ENCODE measurements around the gene CDH26. TPM values are rescaled to one million over a fixed set of nuclear protein-coding genes. Genes with fewer than 3 reads are reported as not detected.

Gene CDH26
- total RNA-seq, 4 donors from 2014 or later: 0.27 to 0.41 (median 0.29) TPM; not detected in 1

GRCh38 chr20:60020251-60020650, 62.0 kb downstream of the CDH26 start:
- Histone ChIP-seq H3K9me3 (peaks cover 0 to 3% (median 0%) of the 10 kb centered on the region in 3 donors), H3K4me3 (no peak overlapping the region), H3K27ac (no peak overlapping the region), H3K36me3 (no peaks in the 10 kb centered on the region), H3K4me1 (no peaks in the 10 kb centered on the region), H3K27me3 (no peaks in the 10 kb centered on the region)
- ATAC-seq (no peak), DNase-seq (no peak)
- intact Hi-C loops (cut with DNase I; ENCODE audit: low total_unique reads) (no loop called here), in situ Hi-C loops (cut with MboI; ENCODE audit: low sequenced_read_pairs in 4 of 4) (no loop called here)
- no peak for TF ChIP-seq CTCF (IDR thresholded peaks at IDR 0.05 in 4 of 5, conservative IDR thresholded peaks at IDR 0.05 in 1 of 5)
- no peak for TF ChIP-seq POLR2A (IDR thresholded peaks at IDR 0.05)

- intact Hi-C loops (cut with DNase I; ENCODE audit: low total_unique reads): no loop called here
- Histone ChIP-seq H3K27ac (no peak overlapping the region), H3K36me3 (no peaks in the 10 kb centered on the region), H3K27me3 (no peaks in the 10 kb centered on the region), H3K4me3 (no peak overlapping the region), H3K4me1 (no peaks in the 10 kb centered on the region), H3K9me3 (peaks cover 0 to 3% (median 0%) of the 10 kb centered on the region in 3 donors)
- in situ Hi-C loops (cut with MboI; ENCODE audit: low sequenced_read_pairs in 4 of 4): no loop called here
- TF ChIP-seq CTCF (IDR thresholded peaks at IDR 0.05 in 4 of 5, conservative IDR thresholded peaks at IDR 0.05 in 1 of 5): no peak
- TF ChIP-seq POLR2A (IDR thresholded peaks at IDR 0.05): no peak
- DNase-seq (no peak), ATAC-seq (no peak)
These were observed 62.9 kb downstream of the CDH26 start for GRCh38 chr20:60021104-60021503.

- H3K4me3 ChIP-seq: no peak overlapping the region
- no peak for DNase-seq
- ATAC-seq: no peak
- no peaks in the 10 kb centered on the region for H3K4me1 ChIP-seq
- intact Hi-C loops (cut with DNase I; ENCODE audit: low total_unique reads): no loop called here
- H3K27me3 ChIP-seq: no peaks in the 10 kb centered on the region
- no peaks in the 10 kb centered on the region for H3K36me3 ChIP-seq
- in situ Hi-C loops (cut with MboI; ENCODE audit: low sequenced_read_pairs in 4 of 4): no loop called here
- H3K27ac ChIP-seq: no peak overlapping the region
- no peak for TF ChIP-seq POLR2A (IDR thresholded peaks at IDR 0.05)
- no peak for TF ChIP-seq CTCF (IDR thresholded peaks at IDR 0.05 in 4 of 5, conservative IDR thresholded peaks at IDR 0.05 in 1 of 5)
- no peaks in the 10 kb centered on the region for H3K9me3 ChIP-seq
These were observed 64.6 kb downstream of the CDH26 start for GRCh38 chr20:60022849-60023248.

GRCh38 chr20:60024245-60024644, 66.0 kb downstream of the CDH26 start:
- no peak for TF ChIP-seq CTCF (IDR thresholded peaks at IDR 0.05 in 4 of 5, conservative IDR thresholded peaks at IDR 0.05 in 1 of 5)
- TF ChIP-seq POLR2A (IDR thresholded peaks at IDR 0.05): no peak
- Histone ChIP-seq H3K27me3 (no peaks in the 10 kb centered on the region), H3K36me3 (no peaks in the 10 kb centered on the region), H3K4me3 (no peak overlapping the region), H3K9me3 (no peaks in the 10 kb centered on the region), H3K4me1 (no peaks in the 10 kb centered on the region), H3K27ac (no peak overlapping the region)
- in situ Hi-C loops (cut with MboI; ENCODE audit: low sequenced_read_pairs in 4 of 4): no loop called here
- ATAC-seq (no peak), DNase-seq (no peak)
- intact Hi-C loops (cut with DNase I; ENCODE audit: low total_unique reads): no loop called here

- TF ChIP-seq POLR2A (IDR thresholded peaks at IDR 0.05) (no peak), CTCF (IDR thresholded peaks at IDR 0.05 in 4 of 5, conservative IDR thresholded peaks at IDR 0.05 in 1 of 5) (no peak)
- Histone ChIP-seq H3K27ac (no peak overlapping the region), H3K4me3 (no peak overlapping the region), H3K27me3 (no peaks in the 10 kb centered on the region), H3K36me3 (no peaks in the 10 kb centered on the region), H3K4me1 (no peaks in the 10 kb centered on the region), H3K9me3 (no peaks in the 10 kb centered on the region)
- in situ Hi-C loops (cut with MboI; ENCODE audit: low sequenced_read_pairs in 4 of 4): no loop called here
- intact Hi-C loops (cut with DNase I; ENCODE audit: low total_unique reads): no loop called here
- ATAC-seq: no peak
- no peak for DNase-seq
These were observed 66.6 kb downstream of the CDH26 start for GRCh38 chr20:60024801-60025200.
